PFSK-1 (cell line): ENCODE measurements around the gene POLA1.

Source experiments
- FOXP2 ChIP-seq: optimal IDR thresholded peaks from 2 replicates; pipeline ENCODE3; 2011; ENCODE audit warnings: borderline replicate concordance, control low read depth, inconsistent platforms; ENCODE audit not compliant: insufficient read depth; ENCODE audit errors: extremely low read length, extremely low read depth
- POLR2AphosphoS5 ChIP-seq: IDR thresholded peaks from 2 replicates; pipeline ENCODE4 v1.6.1; 2012; ENCODE audit warnings: low read depth, mild to moderate bottlenecking, control low read depth, low read length, moderate library complexity
- REST ChIP-seq, 2 experiments: IDR thresholded peaks; 2 replicates each; pipeline versions ENCODE4 v1.6.1 to v1.8.0; 2011 to 2012; ENCODE audit warnings: low read depth in 2 of 2, low read length in 2 of 2, control low read depth in 1 of 2, inconsistent platforms in 1 of 2, mild to moderate bottlenecking in 1 of 2, moderate library complexity in 1 of 2; ENCODE audit not compliant: insufficient read depth in 1 of 2
- SIN3A ChIP-seq: IDR thresholded peaks from 2 replicates; pipeline ENCODE4 v1.6.1; 2012; ENCODE audit warnings: mild to moderate bottlenecking, low read length, moderate library complexity, borderline replicate concordance; ENCODE audit not compliant: insufficient read depth
- TAF1 ChIP-seq: IDR thresholded peaks from 2 replicates; pipeline ENCODE4 v1.6.1; 2012; ENCODE audit warnings: low read length, control low read depth, borderline replicate concordance; ENCODE audit not compliant: insufficient read depth

Gene POLA1

GRCh38 chrX:24648495-24648894 lies 45.2 kb upstream of the POLA1 start:
- TF ChIP-seq TAF1, result no peak
- TF ChIP-seq POLR2AphosphoS5, result no peak
- TF ChIP-seq SIN3A, result no peak
- TF ChIP-seq REST (IDR thresholded peaks at IDR 0.05; ENCODE audit: insufficient read depth in 1 of 2, low read depth in 2 of 2, low read length in 2 of 2), result no peak
- TF ChIP-seq FOXP2, result no peak

GRCh38 chrX:24651783-24652182 lies 41.9 kb upstream of the POLA1 start:
- no peak for TF ChIP-seq FOXP2
- TF ChIP-seq SIN3A, result no peak
- TF ChIP-seq POLR2AphosphoS5, result no peak
- TF ChIP-seq TAF1, result no peak
- TF ChIP-seq REST (IDR thresholded peaks at IDR 0.05; ENCODE audit: insufficient read depth in 1 of 2, low read depth in 2 of 2, low read length in 2 of 2), result no peak

- TF ChIP-seq TAF1, result no peak
- TF ChIP-seq SIN3A, result no peak
- no peak for TF ChIP-seq POLR2AphosphoS5
- TF ChIP-seq REST (IDR thresholded peaks at IDR 0.05; ENCODE audit: insufficient read depth in 1 of 2, low read depth in 2 of 2, low read length in 2 of 2), result no peak
- no peak for TF ChIP-seq FOXP2
These were observed 35.9 kb upstream of the POLA1 start for GRCh38 chrX:24657671-24658386.

- no peak for TF ChIP-seq TAF1
- no peak for TF ChIP-seq POLR2AphosphoS5
- TF ChIP-seq SIN3A, result no peak
These were observed 35.3 kb upstream of the POLA1 start for GRCh38 chrX:24658421-24658820.

DNA sequence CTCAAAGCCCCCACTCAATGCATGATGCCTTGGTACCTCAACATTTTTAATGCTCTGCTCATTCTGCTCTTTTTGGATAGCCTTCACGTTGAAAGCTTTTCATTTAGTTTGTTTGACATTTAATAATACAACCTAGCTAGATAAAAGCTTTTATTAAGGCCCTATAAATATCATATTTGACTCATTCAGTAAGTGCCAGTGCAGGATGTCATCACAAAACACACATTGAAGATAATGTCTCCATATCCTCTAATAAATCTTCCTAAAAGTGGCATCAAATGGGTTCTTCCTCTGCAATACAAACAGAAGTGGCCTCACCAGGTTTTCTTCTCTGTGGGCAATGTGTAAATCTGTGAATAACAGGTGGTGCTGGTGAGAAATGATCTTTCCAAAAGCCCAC lies 34.6 kb upstream of the POLA1 start:
- TF ChIP-seq POLR2AphosphoS5 (no peak), REST (IDR thresholded peaks at IDR 0.05; ENCODE audit: insufficient read depth in 1 of 2, low read depth in 2 of 2, low read length in 2 of 2) (no peak), SIN3A (no peak), FOXP2 (no peak), TAF1 (no peak)
